ENCODE measurements around the gene GHR.

- TF ChIP-seq REST (IDR thresholded peaks at IDR 0.05; ENCODE audit: insufficient read depth in 1 of 2, low read depth in 2 of 2, low read length in 1 of 2): no peak
- TF ChIP-seq CTCF (IDR thresholded peaks at IDR 0.05): no peak
- TF ChIP-seq SIN3A (IDR thresholded peaks at IDR 0.05; ENCODE audit: borderline replicate concordance, insufficient read depth, low read depth, low read length): no peak
- no peak for TF ChIP-seq POLR2AphosphoS5 (IDR thresholded peaks at IDR 0.05; ENCODE audit: low read depth, low read length)
- no peak for TF ChIP-seq TCF7L2 (IDR thresholded peaks at IDR 0.05; ENCODE audit: low read depth, low read length)
Observed at GRCh38 chr5:42665857-42666256, 242.6 kb downstream of the GHR start.

Measured in Panc1 (cell line).